GM20000 (cell line): Measurements from ENCODE around the gene NRP2.

Source experiments
- DNase-seq: peaks from one replicate; pipeline ENCODE4 v3.0.0; 2012; ENCODE audit warnings: low spot score
- CTCF ChIP-seq: IDR thresholded peaks from 2 replicates; pipeline ENCODE4 v1.5.1; 2012; ENCODE audit warnings: mild to moderate bottlenecking, control low read depth; ENCODE audit errors: extremely low read depth, missing control alignments

The NRP2 gene

DNA sequence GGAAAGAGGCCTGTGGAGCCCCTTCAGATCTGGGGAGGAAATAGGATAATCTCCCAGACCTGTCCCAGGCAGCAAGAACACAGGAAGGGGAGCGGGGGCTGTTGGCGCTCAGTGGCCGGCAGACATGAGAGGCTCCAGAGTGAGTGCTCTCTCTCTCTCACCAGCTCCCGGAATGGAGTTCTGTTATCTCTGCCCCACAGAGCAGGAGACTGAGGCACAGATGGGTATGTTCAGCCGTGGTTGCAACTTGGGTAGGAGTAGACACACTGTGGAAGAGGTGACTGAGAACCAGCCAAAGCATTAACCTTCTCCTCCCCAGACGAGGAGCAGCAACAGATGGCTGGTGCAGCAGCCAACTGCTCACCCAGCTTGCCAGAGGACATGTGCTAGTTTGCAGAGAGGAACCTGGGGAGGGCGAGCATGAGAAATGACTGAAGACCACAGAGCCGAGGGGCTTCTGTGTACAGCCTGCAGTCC is 82.0 kb downstream of the NRP2 start:
- no peak for TF ChIP-seq CTCF
- no peak for DNase-seq

- no peak for TF ChIP-seq CTCF
- no peak for DNase-seq
Observed at GRCh38 chr2:205765151-205765550, 82.8 kb downstream of the NRP2 start.

DNA sequence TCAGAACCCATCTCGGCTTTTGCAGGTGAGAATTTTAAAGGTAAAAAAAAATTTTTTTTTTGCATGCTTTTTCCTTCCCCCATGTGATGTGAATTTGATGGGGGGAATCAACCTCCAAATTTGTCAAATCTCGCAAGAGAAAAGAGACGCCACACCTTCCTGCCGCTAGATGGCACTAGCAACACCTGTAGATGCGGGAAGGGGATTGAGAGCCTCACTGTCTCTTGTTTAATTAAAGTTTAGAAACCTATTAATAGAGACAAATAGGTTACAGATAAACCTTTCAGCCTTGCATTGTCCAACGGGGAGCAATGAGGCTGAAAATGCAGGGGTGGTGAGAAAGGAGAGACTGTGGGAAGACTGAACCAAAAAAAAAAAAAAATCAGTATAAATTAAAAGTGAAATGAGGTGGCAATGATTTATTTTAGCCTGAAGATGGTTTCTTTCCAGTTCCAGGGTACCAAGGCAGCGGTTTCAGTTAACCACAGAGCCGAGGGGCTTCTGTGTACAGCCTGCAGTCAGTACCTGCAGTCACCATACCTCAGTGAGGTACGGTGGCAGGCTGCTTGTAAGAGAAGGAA is 84.6 kb downstream of the NRP2 start:
- peak; percentile 74 for TF ChIP-seq CTCF

GRCh38 chr2:205767617-205768016 is 85.3 kb downstream of the NRP2 start:
- no peak for TF ChIP-seq CTCF
- no peak for DNase-seq

More for the DNA sequence above, 84.6 kb downstream of the NRP2 start:
- DNase-seq: peak; percentile 70

GRCh38 chr2:205768341-205768740 is 86.0 kb downstream of the NRP2 start:
- no peak for DNase-seq
- no peak for TF ChIP-seq CTCF

GRCh38 chr2:205768815-205769494 is 86.7 kb downstream of the NRP2 start:
- no peak for DNase-seq

More at GRCh38 chr2:205768815-205769494, 86.7 kb downstream of the NRP2 start:
- no peak for TF ChIP-seq CTCF
